ENCODE results near the gene FANCC. TPM values are rescaled to one million over a fixed set of nuclear protein-coding genes. Genes with fewer than 3 reads are reported as not detected.

Gene FANCC
- total RNA-seq, 1 experiment from 2014 or later, result 34.1 TPM

GRCh38 chr9:95057101-95057500, 260.4 kb downstream of the FANCC start:
- in situ Hi-C loops (cut with HindIII; ENCODE audit: low pct_unique_long_range_greater_than_20kb, low sequenced_read_pairs), result no loop called here

GRCh38 chr9:95055851-95056551, 261.5 kb downstream of the FANCC start:
- no peak for DNase-seq (ENCODE audit: low read depth)
- in situ Hi-C loops (cut with HindIII; ENCODE audit: low pct_unique_long_range_greater_than_20kb, low sequenced_read_pairs), result no loop called here

More at GRCh38 chr9:95057101-95057500, 260.4 kb downstream of the FANCC start:
- no peak for DNase-seq (ENCODE audit: low read depth)

- in situ Hi-C loops (cut with HindIII; ENCODE audit: low pct_unique_long_range_greater_than_20kb, low sequenced_read_pairs), result no loop called here
- no peak for DNase-seq (ENCODE audit: low read depth)
Observed at GRCh38 chr9:95055334-95055850, 262.1 kb downstream of the FANCC start.

GRCh38 chr9:95053611-95054570, 263.6 kb downstream of the FANCC start:
- in situ Hi-C loops (cut with HindIII; ENCODE audit: low pct_unique_long_range_greater_than_20kb, low sequenced_read_pairs), result no loop called here
- no peak for DNase-seq (ENCODE audit: low read depth)

DNA sequence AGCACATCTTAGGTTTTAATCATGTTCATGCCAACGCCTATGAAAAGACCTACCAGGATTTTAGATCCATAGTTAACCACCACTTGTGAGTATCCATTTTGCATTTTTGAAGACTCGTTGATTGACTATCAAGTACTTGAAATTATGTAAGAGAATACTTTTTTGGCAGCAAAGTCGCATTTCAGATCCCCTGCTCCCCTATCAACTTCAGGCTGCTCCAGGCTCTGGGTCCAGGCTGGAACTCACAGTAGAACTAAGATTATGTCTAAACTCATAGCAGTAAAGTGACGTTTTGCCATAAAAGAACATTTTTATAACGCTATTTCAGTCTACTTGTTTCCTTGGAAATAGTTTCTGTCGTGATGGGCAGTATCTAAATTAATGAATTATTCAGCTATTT, 267.7 kb downstream of the FANCC start:
- in situ Hi-C loops (cut with HindIII; ENCODE audit: low pct_unique_long_range_greater_than_20kb, low sequenced_read_pairs), result no loop called here
- DNase-seq (ENCODE audit: low read depth), result no peak

Other genes starting within 250 kb of the FANCC start
- gene PTCH1, start 199.3 kb upstream of the FANCC start, total RNA-seq (2014; rRNA removed; shearing (Covaris generic); ENCODE audit: low replicate concordance), result 2.6 and 3.1 TPM in 2 replicates